Measurements from ENCODE around the gene ZNF804B. TPM values are rescaled to one million over a fixed set of nuclear protein-coding genes. Genes with fewer than 3 reads are reported as not detected.

The ZNF804B gene
- total RNA-seq, 1 experiment from 2014 or later: not detected

- no peak for TF ChIP-seq CTCF (conservative IDR thresholded peaks at IDR 0.05)
- Histone ChIP-seq H3K4me1 (ENCODE audit: insufficient read depth, low read length) (no peaks in the 10 kb centered on the region), H4K5ac (ENCODE audit: insufficient read length, low read depth, low read length) (no peak overlapping the region), H4K8ac (replicated peaks; ENCODE audit: insufficient read length, low read depth, low read length) (no peak overlapping the region), H2BK120ac (ENCODE audit: low read depth, low read length, poor library complexity, severe bottlenecking) (no peak overlapping the region), H2BK15ac (ENCODE audit: low read depth, low read length) (no peak overlapping the region), H3T11ph (ENCODE audit: low read length) (no peak overlapping the region), H2AFZ (ENCODE audit: low read length) (no peak overlapping the region), H2AK5ac (ENCODE audit: insufficient read length, low read length) (no peak overlapping the region), H3K23me2 (ENCODE audit: insufficient read length, low read depth, low read length, poor library complexity, severe bottlenecking) (no peaks in the 10 kb centered on the region), H3K56ac (ENCODE audit: insufficient read length, low read depth, low read length) (no peak overlapping the region), H3K9me3 (ENCODE audit: control insufficient read depth, low read depth, low read length) (no peaks in the 10 kb centered on the region), H2BK12ac (ENCODE audit: insufficient read length, low read depth, low read length) (no peak overlapping the region), H3K4me2 (ENCODE audit: insufficient read depth, insufficient read length, low read length) (no peak overlapping the region), H2BK5ac (ENCODE audit: insufficient read length, low read length) (no peak overlapping the region), H3K27ac (ENCODE audit: insufficient read length, low read depth, low read length) (no peak overlapping the region), H4K20me1 (ENCODE audit: control insufficient read depth, insufficient read depth, insufficient read length) (no peaks in the 10 kb centered on the region), H4K91ac (ENCODE audit: insufficient read length, low read depth, low read length) (no peak overlapping the region), H3K9ac (ENCODE audit: extremely low read depth, insufficient read length, low read length) (no peak overlapping the region), H3K23ac (ENCODE audit: insufficient read length, low read depth, low read length) (no peak overlapping the region), H3K27me3 (ENCODE audit: insufficient read depth, low read length) (no peaks in the 10 kb centered on the region), H2BK20ac (ENCODE audit: low read depth, low read length, poor library complexity, severe bottlenecking) (no peak overlapping the region), H3K4ac (ENCODE audit: low read depth, low read length) (no peak overlapping the region), H3K18ac (ENCODE audit: insufficient read length, low read depth, low read length) (no peak overlapping the region), H3K79me2 (ENCODE audit: insufficient read depth, low read length) (no peaks in the 10 kb centered on the region), H3K14ac (ENCODE audit: insufficient read depth, low read length) (no peak overlapping the region), H3K79me1 (ENCODE audit: insufficient read depth, low read depth, low read length, poor library complexity, severe bottlenecking) (no peaks in the 10 kb centered on the region)
- H3K27ac Mint-ChIP-seq: no peak overlapping the region
- H3K36me3 Mint-ChIP-seq (ENCODE audit: insufficient read depth in 1 of 3, low read depth in 3 of 3): peaks cover 0 to 5% (median 4%) of the 10 kb centered on the region in 3 experiments; a peak in 3 of 7 replicates
- H3K4me3 Mint-ChIP-seq: no peak overlapping the region
- H3K4me1 Mint-ChIP-seq: peaks cover 28 to 30% of the 10 kb centered on the region in 2 experiments
- H3K9me3 Mint-ChIP-seq: peaks cover 0 to 4% of the 10 kb centered on the region in 2 experiments; a peak in 4 of 5 replicates
- no peak for DNase-seq
- no CpG with 5 or more reads among the region's 5 CpGs for WGBS (ENCODE audit: extremely low coverage, insufficient read length, low lambda C conversion rate)
- no peaks in the 10 kb centered on the region for H3K27me3 Mint-ChIP-seq (ENCODE audit: low read depth)
Measured at GRCh38 chr7:89183712-89184111, 424.2 kb downstream of the ZNF804B start.

Measured in H9 (cell line).